SK-N-SH (cell line): ENCODE results near the gene PDE6B.

ENCODE experiments used
- CTCF ChIP-seq: fragments of 200-600 bp; sonication (generic); IDR thresholded peaks from 2 replicates; pipeline ENCODE4 v1.6.1; 2017; ENCODE audit warnings: antibody characterized with exemption, mild to moderate bottlenecking, moderate library complexity
- EZH2phosphoT487 ChIP-seq: fragments of 200-600 bp; sonication (generic); IDR thresholded peaks from 2 replicates; pipeline ENCODE4 v1.6.1; 2017; ENCODE audit warnings: low read depth, mixed run types, mild to moderate bottlenecking, antibody characterized with exemption, moderate library complexity, borderline replicate concordance
- FOXM1 ChIP-seq: IDR thresholded peaks from 2 replicates; pipeline ENCODE4 v1.4.0; 2012; ENCODE audit warnings: low read depth, mild to moderate bottlenecking
- GATA2 ChIP-seq: sonication (generic); formaldehyde crosslinking; IDR thresholded peaks from 2 replicates; pipeline ENCODE4 v1.5.0; 2020; ENCODE audit warnings: mild to moderate bottlenecking, missing genetic modification reagents
- MAX ChIP-seq: IDR thresholded peaks from 2 replicates; pipeline ENCODE4 v1.4.0; 2012; ENCODE audit warnings: low read depth
- NFIC ChIP-seq: IDR thresholded peaks from 2 replicates; pipeline ENCODE4 v1.4.0; 2012; ENCODE audit warnings: borderline replicate concordance
- NRF1 ChIP-seq: IDR thresholded peaks from 2 replicates; pipeline ENCODE4 v1.6.1; 2012; ENCODE audit warnings: low read depth, mild to moderate bottlenecking, low read length
- RAD21 ChIP-seq: IDR thresholded peaks from 2 replicates; pipeline ENCODE4 v1.6.1; 2012; ENCODE audit warnings: mild to moderate bottlenecking, low read length
- SMC3 ChIP-seq: IDR thresholded peaks from 2 replicates; pipeline ENCODE4 v1.6.1; 2012; ENCODE audit warnings: low read depth, low read length, improper control_type of control experiment
- TCF12 ChIP-seq: IDR thresholded peaks from 2 replicates; pipeline ENCODE4 v1.4.0; 2012
- USF2 ChIP-seq: fragments of 150-350 bp; IDR thresholded peaks from 2 replicates; pipeline ENCODE4 v1.6.1; 2017; ENCODE audit warnings: antibody characterized with exemption, low read length, low read depth, borderline replicate concordance
- YY1 ChIP-seq: IDR thresholded peaks from 2 replicates; pipeline ENCODE4 v1.4.0; 2012; ENCODE audit warnings: low read depth, mild to moderate bottlenecking
- ZBTB33 ChIP-seq: IDR thresholded peaks from 2 replicates; pipeline ENCODE4 v1.4.0; 2012; ENCODE audit warnings: low read depth, borderline replicate concordance

DNA sequence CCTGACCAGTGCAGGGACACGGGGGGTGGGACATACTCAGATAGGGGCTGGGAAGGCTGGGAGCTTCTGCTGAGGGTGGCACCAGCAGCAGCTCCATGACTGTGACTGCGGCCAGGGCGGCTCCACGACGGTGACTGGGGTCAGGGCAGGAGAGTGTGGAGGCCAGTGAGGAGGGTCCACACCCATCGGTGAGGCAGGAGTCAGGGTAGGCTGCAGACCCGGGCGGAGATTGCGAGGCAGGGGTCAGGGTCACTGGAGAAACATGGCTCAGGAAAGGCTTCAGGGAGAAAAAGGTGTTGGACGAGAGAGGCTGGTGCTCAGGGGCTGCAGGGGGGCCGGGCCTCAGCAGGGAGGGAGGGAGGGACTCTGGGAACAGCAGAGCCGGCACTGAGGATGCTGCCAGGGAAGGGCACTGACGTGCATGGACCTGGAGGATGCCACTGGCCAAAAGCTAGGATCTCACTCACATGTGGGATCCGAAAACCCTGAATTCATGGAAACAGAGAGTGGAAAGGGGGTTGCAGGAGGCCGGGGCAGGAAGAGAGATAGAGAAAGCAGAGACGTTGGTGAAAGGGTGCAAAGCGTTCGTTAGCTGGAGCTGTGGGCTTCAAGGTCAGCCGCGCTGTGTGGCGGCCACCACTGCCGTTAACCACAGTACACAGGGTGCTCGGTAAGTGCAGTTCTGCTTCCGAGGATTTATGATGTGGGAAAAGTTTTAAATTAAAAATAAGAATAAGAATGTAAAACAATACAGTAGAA is 26.7 kb downstream of the PDE6B start:
- no peak for TF ChIP-seq CTCF
- no peak for TF ChIP-seq MAX
- no peak for TF ChIP-seq ZBTB33
- no peak for TF ChIP-seq RAD21
- TF ChIP-seq YY1 = no peak
- no peak for TF ChIP-seq GATA2 (CRISPR knock-in tag)
- TF ChIP-seq EZH2phosphoT487 = no peak
- no peak for TF ChIP-seq NFIC
- TF ChIP-seq TCF12 = no peak
- TF ChIP-seq USF2 = no peak
- TF ChIP-seq FOXM1 = no peak
- TF ChIP-seq NRF1 = no peak
- no peak for TF ChIP-seq SMC3
